ENCODE measurements around the gene DYRK1A. TPM values are rescaled to one million over a fixed set of nuclear protein-coding genes. Genes with fewer than 3 reads are reported as not detected.

DYRK1A gene
- total and polyA plus RNA-seq, 2 of the 13 experiments (the other 11 are each of a cell fraction or from before 2014, with no cell fraction given): 24.6 to 34.2 TPM

- TF ChIP-seq EZH2 (conservative IDR thresholded peaks at IDR 0.05; ENCODE audit: low read depth, low read length): no peak
- TF ChIP-seq, protein P1, sequence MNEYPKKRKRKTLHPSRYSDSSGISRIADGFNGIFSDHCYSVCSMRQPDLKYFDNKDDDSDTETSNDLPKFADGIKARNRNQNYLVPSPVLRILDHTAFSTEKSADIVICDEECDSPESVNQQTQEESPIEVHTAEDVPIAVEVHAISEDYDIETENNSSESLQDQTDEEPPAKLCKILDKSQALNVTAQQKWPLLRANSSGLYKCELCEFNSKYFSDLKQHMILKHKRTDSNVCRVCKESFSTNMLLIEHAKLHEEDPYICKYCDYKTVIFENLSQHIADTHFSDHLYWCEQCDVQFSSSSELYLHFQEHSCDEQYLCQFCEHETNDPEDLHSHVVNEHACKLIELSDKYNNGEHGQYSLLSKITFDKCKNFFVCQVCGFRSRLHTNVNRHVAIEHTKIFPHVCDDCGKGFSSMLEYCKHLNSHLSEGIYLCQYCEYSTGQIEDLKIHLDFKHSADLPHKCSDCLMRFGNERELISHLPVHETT (CRISPR knock-in tag; conservative IDR thresholded peaks at IDR 0.05): no peak
- TF ChIP-seq BRD4 (CRISPR knock-in tag; IDR thresholded peaks at IDR 0.05): no peak
- TF ChIP-seq SMARCE1 (IDR thresholded peaks at IDR 0.05; ENCODE audit: borderline replicate concordance): no peak
- TF ChIP-seq HNF4A (CRISPR knock-in tag; IDR thresholded peaks at IDR 0.05): no peak
These were observed 66.9 kb downstream of the DYRK1A start (continued) for GRCh38 chr21:37433456-37433840.

GRCh38 chr21:37435120-37435519, 68.5 kb downstream of the DYRK1A start:
- Histone ChIP-seq H3K4me3 (replicated peaks in 1 of 3; ENCODE audit: insufficient read depth in 1 of 3, low read depth in 2 of 3, low read length in 3 of 3) (no peak overlapping the region), H3K27me3 (ENCODE audit: control insufficient read depth in 1 of 2, insufficient read depth in 2 of 2, low read length in 2 of 2) (no peaks in the 10 kb centered on the region), H2AFZ (ENCODE audit: low read length) (no peak overlapping the region), H3K36me3 (replicated peaks in 1 of 2; ENCODE audit: control insufficient read depth in 1 of 2, insufficient read depth in 2 of 2, low read length in 2 of 2) (no peaks in the 10 kb centered on the region), H4K20me1 (ENCODE audit: insufficient read depth, low read length) (peaks cover 49% of the 10 kb centered on the region), H3K9ac (ENCODE audit: insufficient read depth, low read depth, low read length) (no peak overlapping the region), H3K4me1 (ENCODE audit: insufficient read depth, low read length) (peaks cover 39% of the 10 kb centered on the region), H3K4me2 (ENCODE audit: low read depth, low read length) (no peak overlapping the region), H3K9me3 (ENCODE audit: low read length) (no peaks in the 10 kb centered on the region), H3K79me2 (ENCODE audit: insufficient read depth, low read length) (peaks cover 95% of the 10 kb centered on the region), H3K27ac (ENCODE audit: extremely low read length, insufficient read depth, low read length) (no peak overlapping the region)
- WGBS (ENCODE audit: low lambda C conversion rate): 97% methylated on average over 6 of the region's 6 CpGs
- no TSS peak for BruUV-seq (replicated peaks)
- no peak for DNase-seq (ENCODE audit: low spot score)
- ChIA-PET CTCF (ENCODE audit: low intra/inter-chr PET ratio, low total read pairs) (no interaction called here), POLR2A (no interaction called here)
- intact Hi-C loops (cut with micrococcal nuclease; ENCODE audit: unreplicated experiment) (no loop called here), in situ Hi-C loops (cut with HindIII; ENCODE audit: extremely low pct_ligation_motif_present, low pct_unique_long_range_greater_than_20kb) (no loop called here)
- ATAC-seq: peak; percentile 38; the same call in 2 of the 3 replicates
- no peak for TF ChIP-seq CREBL2 (CRISPR knock-in tag; IDR thresholded peaks at IDR 0.05; ENCODE audit: borderline replicate concordance)
- TF ChIP-seq EEA1 (CRISPR knock-in tag; IDR thresholded peaks at IDR 0.05; ENCODE audit: borderline replicate concordance): no peak
- TF ChIP-seq ZNF562 (CRISPR knock-in tag; IDR thresholded peaks at IDR 0.05; ENCODE audit: borderline replicate concordance): no peak
- TF ChIP-seq RFX5 (IDR thresholded peaks at IDR 0.05; ENCODE audit: low read depth, low read length): peak; percentile 93
- TF ChIP-seq, protein P2, sequence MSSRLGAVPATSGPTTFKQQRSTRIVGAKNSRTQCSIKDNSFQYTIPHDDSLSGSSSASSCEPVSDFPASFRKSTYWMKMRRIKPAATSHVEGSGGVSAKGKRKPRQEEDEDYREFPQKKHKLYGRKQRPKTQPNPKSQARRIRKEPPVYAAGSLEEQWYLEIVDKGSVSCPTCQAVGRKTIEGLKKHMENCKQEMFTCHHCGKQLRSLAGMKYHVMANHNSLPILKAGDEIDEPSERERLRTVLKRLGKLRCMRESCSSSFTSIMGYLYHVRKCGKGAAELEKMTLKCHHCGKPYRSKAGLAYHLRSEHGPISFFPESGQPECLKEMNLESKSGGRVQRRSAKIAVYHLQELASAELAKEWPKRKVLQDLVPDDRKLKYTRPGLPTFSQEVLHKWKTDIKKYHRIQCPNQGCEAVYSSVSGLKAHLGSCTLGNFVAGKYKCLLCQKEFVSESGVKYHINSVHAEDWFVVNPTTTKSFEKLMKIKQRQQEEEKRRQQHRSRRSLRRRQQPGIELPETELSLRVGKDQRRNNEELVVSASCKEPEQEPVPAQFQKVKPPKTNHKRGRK (CRISPR knock-in tag; IDR thresholded peaks at IDR 0.05): no peak
- 0 out of 2 replicates have a peak, but pooled peaks have one; percentile 62 for TF ChIP-seq RFXAP (CRISPR knock-in tag; IDR thresholded peaks at IDR 0.05; ENCODE audit: borderline replicate concordance)
- no peak for TF ChIP-seq ZNF333 (CRISPR knock-in tag; IDR thresholded peaks at IDR 0.05; ENCODE audit: borderline replicate concordance)
- peak; percentile 35; the same call in 1 of the 2 replicates for TF ChIP-seq NFYB (CRISPR knock-in tag; IDR thresholded peaks at IDR 0.05)
- TF ChIP-seq, protein P3, sequence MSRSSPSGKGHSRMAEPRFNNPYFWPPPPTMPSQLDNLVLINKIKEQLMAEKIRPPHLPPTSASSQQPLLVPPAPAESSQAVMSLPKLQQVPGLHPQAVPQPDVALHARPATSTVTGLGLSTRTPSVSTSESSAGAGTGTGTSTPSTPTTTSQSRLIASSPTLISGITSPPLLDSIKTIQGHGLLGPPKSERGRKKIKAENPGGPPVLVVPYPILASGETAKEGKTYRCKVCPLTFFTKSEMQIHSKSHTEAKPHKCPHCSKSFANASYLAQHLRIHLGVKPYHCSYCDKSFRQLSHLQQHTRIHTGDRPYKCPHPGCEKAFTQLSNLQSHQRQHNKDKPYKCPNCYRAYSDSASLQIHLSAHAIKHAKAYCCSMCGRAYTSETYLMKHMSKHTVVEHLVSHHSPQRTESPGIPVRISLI (CRISPR knock-in tag; IDR thresholded peaks at IDR 0.05; ENCODE audit: borderline replicate concordance): no peak
- TF ChIP-seq CENPBD1 (CRISPR knock-in tag; IDR thresholded peaks at IDR 0.05; ENCODE audit: borderline replicate concordance, low read depth): no peak
- no peak for TF ChIP-seq NPAS2 (CRISPR knock-in tag; IDR thresholded peaks at IDR 0.05; ENCODE audit: borderline replicate concordance)
- TF ChIP-seq, protein P4, sequence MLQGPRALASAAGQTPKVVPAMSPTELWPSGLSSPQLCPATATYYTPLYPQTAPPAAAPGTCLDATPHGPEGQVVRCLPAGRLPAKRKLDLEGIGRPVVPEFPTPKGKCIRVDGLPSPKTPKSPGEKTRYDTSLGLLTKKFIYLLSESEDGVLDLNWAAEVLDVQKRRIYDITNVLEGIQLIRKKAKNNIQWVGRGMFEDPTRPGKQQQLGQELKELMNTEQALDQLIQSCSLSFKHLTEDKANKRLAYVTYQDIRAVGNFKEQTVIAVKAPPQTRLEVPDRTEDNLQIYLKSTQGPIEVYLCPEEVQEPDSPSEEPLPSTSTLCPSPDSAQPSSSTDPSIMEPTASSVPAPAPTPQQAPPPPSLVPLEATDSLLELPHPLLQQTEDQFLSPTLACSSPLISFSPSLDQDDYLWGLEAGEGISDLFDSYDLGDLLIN (CRISPR knock-in tag; IDR thresholded peaks at IDR 0.05; ENCODE audit: borderline replicate concordance): no peak
- FAIRE-seq: no peak
